Esophagus muscularis mucosa (tissue), 4 donors: Measurements from ENCODE around the gene EPC1.
A peak's percentile ranks its signal among the peaks of the same experiment; 100 is the strongest.

Experiments
- CTCF ChIP-seq, 3 experiments: fragments of 200-600 bp in 2 of 3; fragments of 450-650 bp in 1 of 3; sonication (generic) in 2 of 3; IDR thresholded peaks; one replicate each; pipeline ENCODE4 v1.5.1; 2017 to 2019; ENCODE audit warnings: antibody characterized with exemption in 3 of 3, mild to moderate bottlenecking in 2 of 3, moderate library complexity in 1 of 3
- EP300 ChIP-seq: sonication (generic); formaldehyde crosslinking; IDR thresholded peaks from one replicate; pipeline ENCODE4 v1.6.1; 2017; ENCODE audit warnings: antibody characterized with exemption
- POLR2AphosphoS5 ChIP-seq, 2 donors: sonication (generic); formaldehyde crosslinking; IDR thresholded peaks; one replicate each; pipeline ENCODE4 v1.6.1; 2017; ENCODE audit warnings: antibody characterized with exemption in 2 of 2

GRCh38 chr10:32346551-32347362, at the start of gene EPC1:
- TF ChIP-seq CTCF (IDR thresholded peaks at IDR 0.05) = peak in 1 of 3 experiments; percentile 10
- no peak for TF ChIP-seq EP300
- peak; percentile 83 to 84 for TF ChIP-seq POLR2AphosphoS5 (IDR thresholded peaks at IDR 0.05)
